Activated T-cell treated with anti-CD3 and anti-CD28 coated beads, Interleukin-2, amount 50 U/mL, for 48 hours (primary cell): ENCODE data around the gene EBF4.
"Not testable (repeated sequence)": the region's sequence is repeated elsewhere in the genome, so short reads cannot be mapped to it uniquely, and the experiment has no call there.

Source experiments
- DNase-seq, 2 experiments: peaks; one replicate each; pipeline ENCODE4 v3.0.0-alpha.2; 2020

The EBF4 gene

DNA sequence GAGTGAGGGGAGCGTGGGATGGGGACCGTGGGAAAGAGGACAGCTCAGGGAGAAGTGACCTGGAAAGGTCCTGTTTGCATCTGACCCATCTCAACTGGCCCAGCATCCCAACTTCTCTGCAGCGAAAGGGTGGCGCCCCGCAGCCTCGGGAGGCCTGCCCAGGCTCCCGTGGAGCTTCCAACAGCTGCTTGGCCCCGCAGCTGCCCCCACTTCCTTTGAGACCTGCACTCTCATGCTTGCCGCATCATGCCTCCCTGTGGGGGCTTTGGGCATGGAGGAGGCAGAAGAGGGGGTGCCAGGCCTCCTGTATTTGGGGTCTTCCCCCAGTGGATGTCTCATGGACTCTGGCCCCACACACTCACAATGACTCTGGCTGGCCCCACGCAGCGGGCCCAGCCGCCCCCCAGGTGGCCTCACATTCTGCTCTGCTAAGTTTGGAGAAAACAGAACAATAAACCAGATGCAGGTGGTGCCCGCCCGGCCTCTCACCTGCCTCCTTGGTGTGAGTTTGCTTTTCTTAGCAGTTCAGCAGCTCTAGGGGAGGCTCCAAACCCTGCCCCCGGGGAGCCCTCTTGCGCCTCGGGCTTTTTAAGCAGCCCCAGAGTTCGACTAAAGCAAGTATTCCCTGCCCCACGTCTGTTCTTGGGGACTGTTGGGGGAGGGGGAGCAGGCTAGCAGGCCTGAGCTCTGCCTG is 67.2 kb downstream of the EBF4 start:
- DNase-seq, result peak in 1 of 2 experiments; percentile 9

DNA sequence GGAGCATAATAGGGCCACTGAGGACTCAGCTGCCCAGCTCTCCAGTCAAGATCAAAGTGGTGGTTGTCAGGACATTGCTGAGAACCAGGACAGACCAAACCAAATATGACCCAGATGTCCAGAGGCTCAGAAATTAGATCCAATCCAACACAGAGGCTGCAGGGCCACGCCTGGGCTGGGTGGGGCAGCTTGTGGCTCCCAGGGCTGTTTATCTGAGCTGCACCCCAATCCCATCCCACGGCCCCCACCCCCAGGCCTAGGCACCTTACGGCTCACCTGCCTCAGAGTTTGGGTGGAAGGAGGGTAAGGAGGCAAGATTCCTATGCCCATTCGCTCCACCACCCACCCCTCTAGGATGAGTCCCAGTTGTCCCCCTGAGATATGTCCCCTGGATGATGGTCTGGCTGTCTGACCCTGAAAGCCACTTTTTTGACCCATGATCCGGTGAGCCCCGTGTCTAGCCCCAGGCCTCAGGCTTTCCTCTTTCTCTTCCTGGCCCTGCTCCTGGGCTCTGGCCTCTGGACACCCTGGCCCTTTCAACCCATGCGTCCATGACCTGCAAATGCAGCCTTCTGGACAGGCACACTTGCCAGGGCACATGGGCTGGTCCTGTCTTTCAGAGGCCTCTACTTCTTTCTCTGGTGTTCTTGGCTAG is 67.8 kb downstream of the EBF4 start:
- DNase-seq, result peak in 1 of 2 experiments; percentile 5

DNA sequence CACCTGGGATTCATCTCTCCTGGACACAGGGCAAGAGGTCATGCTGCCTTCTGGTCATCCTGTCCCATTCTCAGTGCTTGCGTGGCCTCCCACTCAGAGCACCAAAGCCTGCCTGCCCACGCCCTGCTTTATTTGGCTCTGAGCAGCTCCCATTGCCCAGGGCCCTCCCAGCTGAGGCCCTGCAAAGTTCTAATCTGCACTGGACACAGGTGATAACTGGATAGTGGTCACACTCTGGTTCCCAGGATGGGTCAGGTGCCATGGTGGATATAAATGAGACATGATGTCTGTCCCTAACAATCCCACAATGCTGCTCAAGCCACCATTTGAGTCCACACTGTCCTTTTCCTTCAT is 68.3 kb downstream of the EBF4 start:
- peak in 1 of 2 experiments; percentile 7 for DNase-seq

DNA sequence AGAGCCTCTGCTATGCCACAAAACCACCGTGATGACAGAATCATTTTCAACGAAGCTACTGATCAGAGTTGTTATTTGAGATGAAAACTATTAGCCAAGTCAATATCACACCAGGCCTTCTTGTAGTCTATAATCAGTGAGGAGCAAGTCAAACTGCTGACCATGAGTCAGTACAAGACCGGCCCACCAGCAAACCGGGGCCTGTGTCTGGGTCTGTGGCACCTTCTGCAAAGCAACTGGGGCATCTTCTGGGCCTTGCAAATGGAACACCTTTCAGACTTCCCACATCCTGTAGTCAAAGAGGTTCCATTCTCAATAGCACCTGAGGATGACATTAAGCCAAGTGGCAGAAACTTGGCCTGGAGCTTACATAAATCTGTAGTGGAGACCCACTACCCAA is 69.3 kb downstream of the EBF4 start:
- no peak for DNase-seq

DNA sequence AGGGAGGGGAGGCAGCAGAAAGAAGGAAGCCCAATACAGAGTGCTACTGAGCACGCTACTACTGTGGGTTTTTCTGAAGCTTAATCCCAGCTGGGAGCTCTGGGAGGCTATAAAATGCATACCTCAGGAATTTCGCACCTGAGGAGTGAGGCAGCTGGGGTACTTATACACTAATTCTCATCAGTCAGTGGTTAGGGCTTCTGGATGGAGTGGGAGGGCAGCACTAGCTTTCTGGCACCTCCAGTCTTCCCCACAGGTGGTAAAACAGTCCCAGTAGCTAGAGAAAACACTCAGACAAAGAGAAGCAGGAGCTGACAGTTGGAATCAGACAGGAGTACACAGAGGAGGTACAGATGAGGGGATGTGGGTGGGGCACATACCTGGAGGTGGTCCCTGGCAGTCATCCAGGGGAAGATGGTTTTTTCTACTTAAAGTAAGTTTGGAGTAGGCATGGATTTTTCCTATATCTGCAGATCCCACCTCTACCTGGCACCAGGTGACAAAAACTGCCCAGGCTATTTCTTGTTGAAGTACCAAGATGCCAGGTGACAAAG is 70.1 kb downstream of the EBF4 start:
- DNase-seq, result no peak

DNA sequence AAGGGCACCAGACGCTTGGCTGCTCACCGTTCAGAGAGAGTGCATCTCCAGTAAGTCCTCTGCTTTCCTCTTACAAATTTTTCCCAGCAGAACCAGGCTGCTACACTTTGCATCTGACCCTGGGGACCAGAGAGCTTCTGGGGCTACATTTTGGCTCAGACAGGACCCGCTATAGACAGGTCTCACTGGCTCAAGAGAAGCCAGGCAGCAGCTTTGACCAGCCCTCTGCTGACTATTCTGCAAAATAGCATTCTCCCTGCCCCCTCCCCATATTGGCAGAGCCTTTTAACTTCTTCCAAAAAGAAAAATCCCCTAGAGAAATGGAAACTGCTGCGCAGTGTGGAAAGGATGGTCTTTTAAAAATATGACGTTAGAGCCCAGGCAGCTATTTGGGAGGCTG is 70.6 kb downstream of the EBF4 start:
- DNase-seq, result no peak

DNA sequence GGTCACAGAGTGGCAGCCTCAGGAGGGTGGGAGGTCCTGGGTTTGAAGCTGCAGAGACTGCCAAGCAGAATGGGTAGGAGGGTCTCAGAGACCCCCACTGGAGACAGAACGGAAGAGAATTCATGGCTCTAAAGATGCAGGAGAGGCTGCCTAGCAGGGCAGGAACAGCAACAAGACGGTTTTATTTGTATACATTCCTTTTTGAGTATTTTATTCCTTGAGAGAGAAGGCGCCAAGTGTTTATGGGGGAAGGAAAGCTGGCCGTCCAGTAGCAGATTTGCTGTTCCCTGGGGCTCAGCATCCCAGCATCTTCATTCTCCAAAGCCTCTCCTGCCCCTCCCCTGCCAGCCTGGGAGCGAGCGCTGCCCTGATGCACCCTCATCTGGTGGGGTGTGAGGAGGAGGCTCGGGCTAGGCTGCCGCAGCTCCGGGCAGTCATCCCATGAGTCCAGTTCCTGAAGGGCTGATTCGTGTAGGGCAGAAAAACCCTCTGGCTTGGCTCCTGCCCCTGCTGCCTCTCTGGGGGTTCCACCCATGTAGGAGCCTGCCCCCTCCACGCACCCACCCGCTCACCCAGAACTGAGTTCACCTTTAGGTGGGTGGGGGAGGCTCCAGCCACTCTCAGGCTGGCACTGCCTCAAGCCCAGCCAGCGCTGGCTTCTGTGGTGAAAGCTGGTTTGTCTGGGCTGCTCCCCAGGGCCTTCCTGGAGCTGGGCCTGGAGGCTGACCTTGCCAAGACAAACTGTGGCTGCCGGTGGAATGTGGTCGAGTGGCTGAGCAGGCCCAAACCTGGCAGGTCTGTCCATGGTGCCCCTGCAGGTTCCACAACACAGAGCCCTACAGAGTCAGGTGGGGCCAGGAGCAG is 75.4 kb downstream of the EBF4 start:
- no peak for DNase-seq

DNA sequence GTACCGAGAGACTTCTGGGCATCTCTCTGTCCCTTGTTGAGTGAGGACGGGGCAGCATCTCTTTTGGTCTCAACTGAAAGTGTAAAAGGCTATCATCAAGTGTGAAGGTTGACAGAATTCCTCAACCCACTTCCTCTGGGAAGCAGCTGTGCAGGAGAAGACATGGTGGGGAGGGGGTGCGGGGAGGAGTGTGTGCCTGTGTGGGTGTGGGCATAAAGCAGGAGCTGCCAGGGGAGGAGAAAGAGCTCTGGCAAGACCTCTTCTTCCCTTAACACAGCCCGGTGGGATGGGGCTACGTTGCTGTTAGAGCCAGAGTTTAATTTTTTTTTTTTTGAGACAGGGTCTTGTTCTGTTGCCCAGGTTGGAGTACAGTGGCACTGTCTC is 76.0 kb downstream of the EBF4 start:
- DNase-seq, result no peak

DNA sequence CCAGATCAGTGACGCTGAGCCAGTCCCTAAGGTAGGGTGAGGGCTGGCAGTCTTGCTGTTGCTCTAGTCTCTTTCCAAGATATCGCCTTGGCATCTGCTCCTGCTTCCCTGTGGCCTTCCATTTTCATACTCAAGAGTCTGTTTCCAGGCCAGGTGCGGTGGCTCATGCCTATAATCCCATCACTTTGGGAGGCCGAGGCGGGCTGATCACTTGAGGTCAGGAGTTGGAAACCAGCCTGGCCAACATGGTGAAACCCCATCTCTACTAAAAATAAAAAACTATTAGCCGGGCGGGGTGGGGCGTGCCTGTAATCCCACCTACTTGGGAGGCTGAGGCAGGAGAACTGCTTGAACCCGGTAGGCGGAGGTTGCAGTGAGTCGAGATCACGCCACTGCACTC is 77.5 kb downstream of the EBF4 start:
- DNase-seq, result not testable (repeated sequence)

DNA sequence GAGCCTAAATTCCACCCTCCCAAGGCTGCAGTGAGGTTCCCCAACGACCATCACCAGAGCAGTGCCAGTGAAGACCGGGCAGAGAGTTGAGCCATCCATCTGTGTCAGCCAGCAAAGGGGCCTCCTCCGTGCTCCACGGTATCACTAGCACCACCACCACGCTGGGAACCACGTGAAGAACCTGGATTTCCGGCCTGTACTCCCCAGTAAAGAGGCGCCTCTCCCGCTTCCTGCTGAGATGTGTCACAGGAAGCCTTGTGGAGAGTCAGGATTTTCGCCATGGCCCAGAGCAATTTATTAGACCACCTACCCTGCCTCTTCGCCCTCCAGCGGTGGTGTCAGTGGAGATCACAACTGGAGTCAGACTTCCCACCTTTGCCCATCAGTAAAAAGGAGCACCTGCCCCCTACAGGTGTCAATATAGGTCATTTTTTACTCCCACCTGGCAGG is 79.1 kb downstream of the EBF4 start:
- DNase-seq, result no peak

DNA sequence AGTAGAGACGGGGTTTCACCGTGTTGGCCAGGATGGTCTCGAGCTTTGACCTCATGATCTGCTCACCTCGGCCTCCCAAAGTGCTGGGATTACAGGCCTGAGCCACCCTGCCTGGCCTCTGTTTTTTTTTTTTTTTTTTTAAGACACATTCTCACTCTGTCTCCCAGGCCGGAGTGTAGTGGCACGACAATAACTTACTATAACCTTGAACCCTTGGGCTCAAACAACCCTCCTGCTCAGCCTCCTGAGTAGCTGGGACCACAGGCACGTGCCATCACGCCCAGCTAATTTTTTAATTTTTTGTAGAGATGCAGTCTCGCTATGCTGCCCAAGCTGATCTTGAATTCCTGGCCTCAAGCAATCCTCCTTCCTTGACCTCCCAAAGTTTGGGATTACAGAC is 81.2 kb downstream of the EBF4 start:
- DNase-seq, result no peak

DNA sequence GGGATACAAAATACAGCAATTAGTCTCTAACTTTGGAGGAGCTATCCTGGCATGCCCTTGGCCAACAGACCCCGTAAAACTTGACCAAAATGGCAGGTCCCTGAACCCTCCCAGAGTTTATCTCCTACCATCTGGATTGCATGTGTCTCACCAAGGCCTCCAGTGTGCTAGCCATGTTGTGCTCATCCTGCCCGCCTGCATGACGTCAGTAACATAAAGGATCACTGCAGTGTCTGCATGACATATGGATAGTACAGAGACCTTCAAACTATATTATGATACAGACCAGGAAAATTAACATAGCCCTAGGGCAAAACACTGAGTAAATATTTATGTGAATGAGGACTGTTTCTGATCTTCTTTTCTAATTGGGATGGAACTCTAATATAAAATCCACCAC is 82.6 kb downstream of the EBF4 start:
- no peak for DNase-seq

DNA sequence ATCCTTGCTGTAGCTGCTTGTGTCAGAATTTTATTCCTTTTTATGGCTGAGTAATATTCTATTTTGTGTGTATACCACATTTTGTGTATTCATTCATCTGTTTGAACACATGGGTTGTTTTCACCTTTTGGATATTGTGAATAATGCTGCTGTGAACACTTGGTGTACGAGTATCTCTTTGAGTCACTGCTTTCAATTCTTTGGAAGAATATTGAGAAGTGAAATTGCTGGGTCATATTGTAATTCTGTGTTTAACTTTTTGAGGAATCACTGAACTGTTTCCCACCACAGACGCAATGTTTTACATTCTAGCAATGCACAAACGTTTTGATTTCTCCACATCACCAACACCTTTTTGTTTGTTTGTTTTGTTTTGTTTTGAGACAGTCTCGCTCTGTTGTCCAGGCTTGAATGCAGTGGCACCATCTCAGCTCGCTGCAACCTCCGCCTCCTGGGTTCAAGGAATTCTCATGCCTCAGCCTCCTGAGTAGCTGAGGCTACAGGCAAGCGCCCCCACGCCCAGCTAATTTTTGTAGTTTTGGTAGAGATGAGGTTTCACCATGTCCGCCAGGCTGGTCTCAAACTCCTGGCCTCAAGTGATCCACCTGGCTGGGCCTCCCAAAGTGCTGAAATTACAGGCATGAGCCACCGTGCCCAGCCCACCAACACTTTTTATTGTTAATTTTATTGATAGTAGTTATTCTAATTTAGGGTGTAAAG is 86.2 kb downstream of the EBF4 start:
- DNase-seq, result no peak

DNA sequence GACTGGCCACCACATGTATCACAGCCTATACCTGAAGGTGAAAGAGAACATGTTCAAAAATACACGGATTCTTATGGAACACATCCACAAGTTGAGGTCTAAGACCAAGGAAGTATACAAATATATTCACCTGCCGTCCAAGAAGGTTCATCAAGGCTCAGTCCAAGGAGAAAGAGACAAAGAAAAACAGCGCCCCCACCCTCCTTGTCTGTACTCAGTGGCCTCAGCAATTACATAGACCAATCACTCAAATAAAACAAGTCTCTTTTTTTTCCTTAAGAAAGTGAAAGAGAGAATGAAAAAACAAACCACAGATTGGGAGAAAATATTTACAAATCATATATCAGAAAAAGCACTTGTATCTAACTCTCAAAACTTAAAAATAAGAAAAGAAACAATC is 88.4 kb downstream of the EBF4 start:
- no peak for DNase-seq

DNA sequence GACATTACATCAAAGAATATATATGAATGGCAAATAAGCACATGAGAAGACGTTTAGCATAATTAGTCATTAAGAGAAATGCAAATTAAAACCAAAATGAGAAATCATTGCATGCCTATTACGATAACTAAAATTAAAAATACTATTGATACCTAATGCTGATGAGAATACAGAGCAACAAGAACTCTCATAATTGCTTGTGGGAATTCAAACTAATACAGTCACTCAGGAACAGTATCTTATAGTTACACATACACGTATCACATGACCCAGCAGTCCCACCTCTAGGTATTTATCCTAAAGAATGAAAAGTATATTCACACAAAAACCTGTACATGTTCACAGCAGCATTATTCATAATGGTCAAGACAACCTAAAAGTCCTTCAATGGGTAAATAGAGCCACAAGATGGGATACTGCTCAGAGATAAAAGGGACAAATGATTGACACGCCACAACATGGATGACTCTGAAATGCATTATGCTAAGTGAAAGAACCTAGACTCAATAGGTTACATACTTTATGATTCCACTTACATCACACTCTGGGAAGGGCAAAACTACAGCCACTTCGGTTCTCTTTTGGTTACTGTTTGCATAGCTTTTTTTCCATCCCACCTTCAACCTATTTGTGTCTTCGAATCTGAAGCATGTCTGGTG is 91.5 kb downstream of the EBF4 start:
- DNase-seq, result no peak

DNA sequence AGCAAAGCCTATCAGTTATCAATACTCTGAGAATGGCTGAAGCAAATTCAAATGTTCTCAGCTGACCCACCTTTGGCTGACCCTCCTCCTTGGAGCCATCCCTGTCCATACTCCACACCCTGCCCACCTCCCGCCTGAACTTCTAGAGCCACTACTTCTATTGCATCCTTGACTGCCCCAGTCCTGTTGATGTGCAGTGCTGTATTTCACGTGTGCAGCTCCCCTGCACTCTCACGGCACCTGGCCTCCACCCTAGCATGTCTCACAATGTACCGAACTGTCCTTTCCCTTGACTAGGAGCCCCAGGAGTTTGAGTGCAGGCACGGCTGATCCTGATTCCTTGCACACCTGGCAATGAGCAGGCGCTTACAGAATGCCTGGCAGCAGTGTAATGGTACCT is 100.9 kb downstream of the EBF4 start:
- no peak for DNase-seq

DNA sequence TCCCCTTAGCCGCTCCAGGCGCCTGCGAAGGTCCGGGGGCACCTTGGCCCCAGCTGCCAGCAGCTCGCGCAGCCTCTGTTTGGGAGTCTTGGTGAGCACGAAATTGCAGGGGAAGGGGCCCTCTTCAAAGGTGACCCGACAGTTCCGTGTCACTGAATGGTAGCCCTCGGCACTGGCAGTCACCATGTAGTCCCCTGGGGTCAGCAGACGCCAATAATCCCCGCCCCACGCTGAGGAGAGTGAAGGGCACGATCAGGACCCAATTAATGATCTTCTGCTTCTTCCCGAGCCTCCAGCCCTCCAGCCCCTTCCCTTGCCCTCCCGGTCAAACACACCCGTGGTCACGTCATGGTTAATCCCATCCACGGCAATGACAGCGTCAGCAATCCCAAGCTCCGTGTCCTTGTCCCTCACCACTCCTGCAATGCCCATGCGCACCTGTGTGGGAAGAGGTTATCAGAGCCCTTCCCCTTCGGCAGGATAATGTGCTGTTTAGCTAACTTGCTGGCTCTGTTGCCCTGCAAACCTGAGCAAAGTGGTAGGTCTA is 101.7 kb downstream of the EBF4 start:
- no peak for DNase-seq

DNA sequence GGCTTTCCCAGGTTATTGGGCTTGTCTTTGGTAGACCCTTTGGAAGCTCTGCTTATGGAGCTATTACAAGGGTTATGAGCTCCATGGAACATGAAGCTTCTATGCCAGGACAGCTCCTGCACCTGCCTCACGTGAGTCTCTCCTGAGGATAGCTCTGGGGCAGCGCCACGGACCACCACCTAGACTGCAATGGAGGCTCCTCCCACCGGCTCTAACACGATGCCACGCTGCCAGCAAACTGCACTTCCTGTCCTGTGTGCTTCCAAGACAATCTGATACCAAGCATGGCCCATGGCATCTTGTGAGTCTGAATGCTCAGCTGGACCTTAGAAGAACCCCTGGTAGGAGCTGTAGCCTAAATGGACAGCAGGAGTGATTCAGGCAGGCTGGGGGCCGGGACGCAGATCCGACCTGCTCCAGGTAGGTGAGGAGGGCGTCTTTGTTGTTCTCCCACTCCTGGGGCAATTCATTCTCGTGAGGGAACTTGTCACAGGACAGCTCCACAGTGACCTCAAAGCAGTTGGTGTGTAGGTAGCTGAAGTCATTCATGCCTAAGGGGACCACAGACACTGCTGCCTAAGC is 102.4 kb downstream of the EBF4 start:
- DNase-seq, result no peak

DNA sequence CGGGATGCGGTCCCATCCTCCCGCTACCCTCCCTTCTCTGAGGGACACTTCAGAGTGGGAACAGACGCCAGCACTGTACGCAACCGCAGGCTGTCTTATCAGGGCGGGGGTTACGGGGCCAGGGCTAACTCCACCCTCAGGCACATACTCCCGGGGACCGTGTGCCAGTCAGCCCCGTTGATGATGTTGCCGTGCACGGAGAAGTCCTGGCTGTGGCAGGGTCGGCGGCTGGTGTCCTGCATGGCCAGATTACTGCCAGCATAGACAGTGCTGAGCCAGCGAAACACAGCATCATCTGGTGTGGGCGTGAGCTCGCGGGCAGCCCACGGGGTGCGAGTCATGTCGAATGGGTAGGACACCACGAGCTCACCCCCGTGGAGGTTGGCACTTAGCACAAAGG is 102.9 kb downstream of the EBF4 start:
- no peak for DNase-seq

DNA sequence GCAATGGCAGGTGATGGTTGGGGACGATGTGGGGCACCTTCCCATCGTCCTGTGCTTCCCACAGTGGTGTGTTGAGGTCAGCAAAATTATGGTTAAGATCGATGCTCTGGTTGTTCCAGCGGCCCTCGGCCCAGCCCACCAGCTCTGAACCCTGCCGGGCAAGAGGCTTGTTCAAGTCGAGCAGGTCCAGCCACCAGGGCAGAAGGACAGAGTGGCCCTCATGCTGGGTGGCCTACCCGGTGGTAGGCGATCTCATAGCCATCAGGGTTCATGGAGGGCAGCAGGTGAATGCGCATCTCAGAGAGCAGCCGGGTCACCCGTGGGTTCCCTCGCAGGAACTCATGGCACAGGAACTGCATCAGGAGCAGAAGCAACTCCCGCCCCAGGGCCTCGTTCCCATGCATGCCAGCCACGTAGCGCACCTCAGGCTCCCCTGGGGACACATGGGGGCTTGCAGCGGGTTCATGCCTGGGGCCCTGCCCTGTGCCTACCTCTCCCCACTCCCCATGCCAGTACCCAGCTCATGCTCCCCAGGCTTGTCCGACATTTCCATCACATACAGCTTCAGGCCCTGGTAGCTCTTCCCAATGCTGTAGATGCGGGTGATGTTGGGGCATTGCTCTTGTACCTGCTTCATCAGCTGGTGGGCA is 103.6 kb downstream of the EBF4 start:
- no peak for DNase-seq
